Measurements from ENCODE around the gene PLEKHH2. TPM values are rescaled to one million over a fixed set of nuclear protein-coding genes. Genes with fewer than 3 reads are reported as not detected.

Gene PLEKHH2
- total and polyA plus RNA-seq, 2 of the 13 experiments (the other 11 are each of a cell fraction or from before 2014, with no cell fraction given), result 1.1 to 3.0 TPM

DNA sequence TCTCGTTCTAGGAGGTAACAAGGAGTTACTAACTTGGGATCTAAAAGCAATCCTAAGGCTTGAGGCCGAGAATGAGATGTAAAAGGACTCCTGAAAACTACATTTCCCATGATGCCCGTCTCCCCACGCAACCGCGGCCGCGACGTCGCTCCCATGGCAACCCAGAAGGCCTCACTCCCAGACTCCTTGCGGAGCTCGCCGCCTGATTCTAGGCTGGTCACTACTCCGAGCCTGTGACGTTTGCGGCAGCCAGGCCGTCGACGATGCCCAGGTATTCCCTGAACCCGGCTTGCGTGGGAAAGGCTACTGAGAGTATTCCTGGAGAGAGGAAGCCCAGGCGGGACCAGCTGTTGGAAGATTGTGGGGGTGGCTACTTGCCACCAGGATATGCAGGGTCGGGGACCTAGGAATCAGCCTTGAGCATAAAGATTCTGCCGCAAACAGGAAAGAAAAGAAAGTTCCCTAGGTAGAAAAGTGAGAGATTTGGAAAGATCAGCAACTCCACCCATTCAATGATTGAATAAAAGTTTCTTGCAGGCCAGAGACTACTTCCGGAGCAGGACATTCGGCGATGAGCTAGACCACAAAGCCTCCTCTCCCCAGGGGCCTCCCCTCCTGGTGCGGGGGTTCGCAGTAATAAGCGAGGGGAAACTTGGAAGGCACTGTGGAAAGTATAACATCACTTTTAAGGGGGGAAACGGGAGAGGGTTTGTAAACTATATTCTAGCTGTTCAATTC, 137.0 kb downstream of the PLEKHH2 start, which contains the start of gene DYNC2LI1 (continued):
- TF ChIP-seq, protein P1, sequence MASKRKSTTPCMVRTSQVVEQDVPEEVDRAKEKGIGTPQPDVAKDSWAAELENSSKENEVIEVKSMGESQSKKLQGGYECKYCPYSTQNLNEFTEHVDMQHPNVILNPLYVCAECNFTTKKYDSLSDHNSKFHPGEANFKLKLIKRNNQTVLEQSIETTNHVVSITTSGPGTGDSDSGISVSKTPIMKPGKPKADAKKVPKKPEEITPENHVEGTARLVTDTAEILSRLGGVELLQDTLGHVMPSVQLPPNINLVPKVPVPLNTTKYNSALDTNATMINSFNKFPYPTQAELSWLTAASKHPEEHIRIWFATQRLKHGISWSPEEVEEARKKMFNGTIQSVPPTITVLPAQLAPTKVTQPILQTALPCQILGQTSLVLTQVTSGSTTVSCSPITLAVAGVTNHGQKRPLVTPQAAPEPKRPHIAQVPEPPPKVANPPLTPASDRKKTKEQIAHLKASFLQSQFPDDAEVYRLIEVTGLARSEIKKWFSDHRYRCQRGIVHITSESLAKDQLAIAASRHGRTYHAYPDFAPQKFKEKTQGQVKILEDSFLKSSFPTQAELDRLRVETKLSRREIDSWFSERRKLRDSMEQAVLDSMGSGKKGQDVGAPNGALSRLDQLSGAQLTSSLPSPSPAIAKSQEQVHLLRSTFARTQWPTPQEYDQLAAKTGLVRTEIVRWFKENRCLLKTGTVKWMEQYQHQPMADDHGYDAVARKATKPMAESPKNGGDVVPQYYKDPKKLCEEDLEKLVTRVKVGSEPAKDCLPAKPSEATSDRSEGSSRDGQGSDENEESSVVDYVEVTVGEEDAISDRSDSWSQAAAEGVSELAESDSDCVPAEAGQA (IDR thresholded peaks at IDR 0.05; ENCODE audit: low read depth), result peak; percentile 78
- TF ChIP-seq, protein P1 (CRISPR knock-in tag; IDR thresholded peaks at IDR 0.05; ENCODE audit: borderline replicate concordance), result no peak
- TF ChIP-seq ZBTB1 (CRISPR knock-in tag; IDR thresholded peaks at IDR 0.05; ENCODE audit: borderline replicate concordance) (no peak), ZNF512B (CRISPR knock-in tag; IDR thresholded peaks at IDR 0.05; ENCODE audit: borderline replicate concordance) (0 out of 2 replicates have a peak, but pooled peaks have one; percentile 45), MED8 (CRISPR knock-in tag; IDR thresholded peaks at IDR 0.05; ENCODE audit: insufficient replicate concordance) (no peak), NFKB2 (CRISPR knock-in tag; IDR thresholded peaks at IDR 0.05; ENCODE audit: borderline replicate concordance) (peak; percentile 74; the same call in 1 of the 2 replicates), SIN3B (IDR thresholded peaks at IDR 0.05; ENCODE audit: low read length) (peak; percentile 34; the same call in 1 of the 2 replicates), REL (CRISPR knock-in tag; conservative IDR thresholded peaks at IDR 0.05) (no peak), ATAD3A (CRISPR knock-in tag; IDR thresholded peaks at IDR 0.05) (no peak)
- TF ChIP-seq, protein P2, sequence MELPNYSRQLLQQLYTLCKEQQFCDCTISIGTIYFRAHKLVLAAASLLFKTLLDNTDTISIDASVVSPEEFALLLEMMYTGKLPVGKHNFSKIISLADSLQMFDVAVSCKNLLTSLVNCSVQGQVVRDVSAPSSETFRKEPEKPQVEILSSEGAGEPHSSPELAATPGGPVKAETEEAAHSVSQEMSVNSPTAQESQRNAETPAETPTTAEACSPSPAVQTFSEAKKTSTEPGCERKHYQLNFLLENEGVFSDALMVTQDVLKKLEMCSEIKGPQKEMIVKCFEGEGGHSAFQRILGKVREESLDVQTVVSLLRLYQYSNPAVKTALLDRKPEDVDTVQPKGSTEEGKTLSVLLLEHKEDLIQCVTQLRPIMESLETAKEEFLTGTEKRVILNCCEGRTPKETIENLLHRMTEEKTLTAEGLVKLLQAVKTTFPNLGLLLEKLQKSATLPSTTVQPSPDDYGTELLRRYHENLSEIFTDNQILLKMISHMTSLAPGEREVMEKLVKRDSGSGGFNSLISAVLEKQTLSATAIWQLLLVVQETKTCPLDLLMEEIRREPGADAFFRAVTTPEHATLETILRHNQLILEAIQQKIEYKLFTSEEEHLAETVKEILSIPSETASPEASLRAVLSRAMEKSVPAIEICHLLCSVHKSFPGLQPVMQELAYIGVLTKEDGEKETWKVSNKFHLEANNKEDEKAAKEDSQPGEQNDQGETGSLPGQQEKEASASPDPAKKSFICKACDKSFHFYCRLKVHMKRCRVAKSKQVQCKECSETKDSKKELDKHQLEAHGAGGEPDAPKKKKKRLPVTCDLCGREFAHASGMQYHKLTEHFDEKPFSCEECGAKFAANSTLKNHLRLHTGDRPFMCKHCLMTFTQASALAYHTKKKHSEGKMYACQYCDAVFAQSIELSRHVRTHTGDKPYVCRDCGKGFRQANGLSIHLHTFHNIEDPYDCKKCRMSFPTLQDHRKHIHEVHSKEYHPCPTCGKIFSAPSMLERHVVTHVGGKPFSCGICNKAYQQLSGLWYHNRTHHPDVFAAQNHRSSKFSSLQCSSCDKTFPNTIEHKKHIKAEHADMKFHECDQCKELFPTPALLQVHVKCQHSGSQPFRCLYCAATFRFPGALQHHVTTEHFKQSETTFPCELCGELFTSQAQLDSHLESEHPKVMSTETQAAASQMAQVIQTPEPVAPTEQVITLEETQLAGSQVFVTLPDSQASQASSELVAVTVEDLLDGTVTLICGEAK (IDR thresholded peaks at IDR 0.05), result no peak
- TF ChIP-seq, protein P2 (CRISPR knock-in tag; IDR thresholded peaks at IDR 0.05), result peak; percentile 71
